HFFc6 (cell line): ENCODE results near the gene COPS6. TPM values are rescaled to one million over a fixed set of nuclear protein-coding genes. Genes with fewer than 3 reads are reported as not detected.

Experiments
- DNase-seq: peaks from one replicate; pipeline ENCODE4 v3.0.0-alpha.2; 2018
- H3K27ac Mint-ChIP-seq: 2 replicates; pipeline ENCODE4 v1.8.0; 2020; ENCODE audit warnings: mild to moderate bottlenecking, mixed read lengths
- H3K27me3 Mint-ChIP-seq: 2 replicates; pipeline ENCODE4 v1.8.0; 2021; ENCODE audit warnings: mild to moderate bottlenecking, moderate library complexity, mixed read lengths; ENCODE audit not compliant: insufficient read depth
- H3K36me3 Mint-ChIP-seq: 2 replicates; pipeline ENCODE4 v1.8.0; 2021; ENCODE audit warnings: low read depth, mixed read lengths
- H3K4me1 Mint-ChIP-seq: 2 replicates; pipeline ENCODE4 v1.8.0; 2020; ENCODE audit warnings: low read depth, mixed read lengths
- H3K4me3 Mint-ChIP-seq: 2 replicates; pipeline ENCODE4 v1.8.0; 2020; ENCODE audit warnings: mild to moderate bottlenecking, moderate library complexity, mixed read lengths
- H3K9me3 Mint-ChIP-seq: 2 replicates; pipeline ENCODE4 v1.8.0; 2020; ENCODE audit warnings: mild to moderate bottlenecking, mixed read lengths
- CTCF ChIP-seq: fragments of 200-600 bp; sonication (generic); IDR thresholded peaks from 2 replicates; pipeline ENCODE4 v1.5.0; 2021; ENCODE audit warnings: antibody characterized with exemption, mild to moderate bottlenecking
- total RNA-seq, 6 experiments: library from RNA; stranded (reverse); fragmentation: NEBNext Ultra II Directional; extraction: Animal tissue kit (Norgen Biotek cat#: 25700); gene quantifications; 2 replicates in 1 of 6; 3 replicates in 5 of 6; pipeline ENCODE4 v1.2.3, GENCODE V29; 2021

COPS6 gene
- total RNA-seq, 6 experiments from 2014 or later, result 253 to 334 (median 302) TPM

GRCh38 chr7:100095704-100096103 lies 6.9 kb downstream of the COPS6 start:
- no peak overlapping the region for H3K4me3 Mint-ChIP-seq
- peaks cover 62% of the 10 kb centered on the region for H3K4me1 Mint-ChIP-seq
- H3K36me3 Mint-ChIP-seq, result peaks cover 78% of the 10 kb centered on the region
- no peaks in the 10 kb centered on the region; the same call in none of the 2 replicates for H3K27me3 Mint-ChIP-seq
- no peaks in the 10 kb centered on the region for H3K9me3 Mint-ChIP-seq
- peak overlapping the region; percentile 66 for H3K27ac Mint-ChIP-seq
- no peak for DNase-seq
- no peak for TF ChIP-seq CTCF

- H3K27me3 Mint-ChIP-seq, result peaks cover 2% of the 10 kb centered on the region
- H3K36me3 Mint-ChIP-seq, result peaks cover 58% of the 10 kb centered on the region
- no peak for DNase-seq
- peaks cover 51% of the 10 kb centered on the region for H3K4me1 Mint-ChIP-seq
- peak overlapping the region; percentile 90 for H3K4me3 Mint-ChIP-seq
- H3K27ac Mint-ChIP-seq, result peak overlapping the region; percentile 64
- TF ChIP-seq CTCF, result no peak
- no peaks in the 10 kb centered on the region for H3K9me3 Mint-ChIP-seq
Measured at GRCh38 chr7:100098913-100099312, 10.1 kb downstream of the COPS6 start.

DNA sequence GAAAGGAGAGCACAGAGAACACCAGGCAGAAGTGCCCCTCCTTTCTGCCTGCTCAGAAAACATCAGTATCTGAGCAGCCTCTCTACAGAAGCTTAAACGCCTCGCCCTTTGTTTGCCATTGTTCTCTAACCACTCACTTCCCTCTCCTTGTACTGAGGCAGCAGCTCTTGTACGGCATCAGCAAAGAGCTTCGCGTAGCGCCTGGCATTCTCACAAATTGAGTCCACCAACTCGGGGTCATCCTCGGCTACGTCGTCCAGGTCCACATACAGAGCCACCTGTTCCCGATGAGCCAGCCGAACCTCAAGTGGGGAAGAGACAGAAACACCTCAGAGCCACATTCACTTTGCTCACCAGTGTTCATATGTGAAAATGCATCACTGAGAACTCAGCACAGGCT lies 10.7 kb downstream of the COPS6 start:
- H3K9me3 Mint-ChIP-seq, result no peaks in the 10 kb centered on the region
- H3K36me3 Mint-ChIP-seq, result peaks cover 60% of the 10 kb centered on the region
- no peak for DNase-seq
- no peak for TF ChIP-seq CTCF
- H3K27ac Mint-ChIP-seq, result peak overlapping the region; percentile 64
- peaks cover 2% of the 10 kb centered on the region for H3K27me3 Mint-ChIP-seq
- H3K4me1 Mint-ChIP-seq, result peaks cover 53% of the 10 kb centered on the region
- peak overlapping the region; percentile 90 for H3K4me3 Mint-ChIP-seq

DNA sequence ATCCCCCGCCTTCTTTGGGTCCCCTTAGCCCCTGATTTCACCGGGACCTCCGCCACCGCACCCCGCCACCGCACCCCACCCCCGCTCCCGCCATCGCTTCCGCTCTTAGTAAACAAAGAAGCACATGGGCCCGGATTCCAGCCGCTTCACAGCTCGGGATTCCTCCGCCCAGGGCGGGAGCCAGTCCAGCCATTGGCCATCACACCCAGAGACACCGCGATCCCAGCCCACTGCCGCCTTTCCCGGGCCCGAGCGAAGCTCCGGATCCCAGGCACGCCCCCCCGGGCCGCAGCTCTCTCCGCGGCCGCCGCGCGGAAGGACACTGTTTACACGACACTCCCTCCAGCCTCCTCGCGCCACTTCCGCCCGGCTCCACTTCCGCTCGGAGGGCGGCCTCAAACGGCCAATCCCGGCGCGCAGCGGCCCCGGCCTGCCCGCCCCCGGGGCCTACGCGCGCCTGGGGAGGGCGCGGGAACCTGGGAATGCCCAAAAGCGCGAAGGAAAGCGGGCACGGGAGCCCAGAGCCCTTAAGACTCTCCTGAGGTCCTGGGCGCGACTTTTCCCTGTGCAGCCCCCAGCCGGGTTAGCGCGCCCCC lies 11.7 kb downstream of the COPS6 start:
- peak; percentile 99 for DNase-seq
- H3K27me3 Mint-ChIP-seq, result peaks cover 2% of the 10 kb centered on the region
- H3K36me3 Mint-ChIP-seq, result peaks cover 54% of the 10 kb centered on the region
- peak overlapping the region; percentile 90 for H3K4me3 Mint-ChIP-seq
- H3K27ac Mint-ChIP-seq, result peak overlapping the region; percentile 91
- peaks cover 48% of the 10 kb centered on the region for H3K4me1 Mint-ChIP-seq
- H3K9me3 Mint-ChIP-seq, result no peaks in the 10 kb centered on the region
- 0 out of 2 replicates have a peak, but pooled peaks have one; percentile 12 for TF ChIP-seq CTCF

- Mint-ChIP-seq H3K27me3 (peaks cover 2% of the 10 kb centered on the region), H3K4me1 (peaks cover 45% of the 10 kb centered on the region), H3K9me3 (no peaks in the 10 kb centered on the region), H3K27ac (peak within 1 kb of the TSS; percentile 91), H3K4me3 (peak within 1 kb of the TSS; percentile 90), H3K36me3 (peaks cover 47% of the 10 kb centered on the region)
- DNase-seq, result peak; percentile 99
- TF ChIP-seq CTCF, result 0 out of 2 replicates have a peak, but pooled peaks have one; percentile 3
Measured at GRCh38 chr7:100101016-100101862, 12.5 kb downstream of the COPS6 start, which contains the start of the genes AP4M1 and MCM7. Gene AP4M1 (plus strand): TSS chr7:100101643. CDS start chr7:100101715, 72 bp downstream. Gene MCM7 (minus strand): TSS chr7:100101397. CDS start chr7:100101294, 103 bp downstream.
